ENCODE results near the gene AIRE.

The AIRE gene

DNA sequence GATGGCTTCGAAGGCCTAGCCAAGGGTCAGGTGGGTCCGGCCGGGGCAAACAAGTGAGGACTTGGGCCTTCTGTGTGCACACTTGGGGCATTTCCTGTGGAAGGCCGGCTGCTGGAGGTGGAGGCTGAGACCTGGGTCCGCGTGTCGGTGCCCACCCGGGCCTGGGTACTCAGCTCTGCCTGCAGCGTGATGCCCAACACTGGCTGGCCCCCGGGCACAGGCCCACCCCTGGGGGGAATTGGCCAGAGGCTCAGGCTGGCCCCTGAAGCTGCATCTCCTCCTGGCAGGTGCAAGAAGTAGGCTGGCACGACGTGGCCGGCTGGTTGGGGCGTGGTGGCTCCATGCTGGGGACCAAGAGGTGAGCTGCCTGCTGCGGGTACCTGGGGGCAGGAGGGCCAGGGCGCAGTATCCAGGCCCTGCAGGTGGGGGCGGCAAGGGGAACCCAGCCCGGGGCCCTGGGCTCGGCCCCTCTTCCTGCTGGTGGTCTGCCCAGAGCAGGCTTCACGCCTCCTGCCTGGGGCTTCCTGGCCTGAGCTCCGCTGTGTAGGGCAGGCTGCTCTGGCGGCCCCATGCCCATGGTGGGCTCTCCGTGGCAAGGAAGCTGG, 36.3 kb downstream of the AIRE start:
- H3K9me3 ChIP-seq (ENCODE audit: low read depth, low read length) = no peaks in the 10 kb centered on the region
- no peak overlapping the region for H3K4me3 ChIP-seq
- TF ChIP-seq FOXP2 (optimal IDR thresholded peaks at IDR 0.05; ENCODE audit: control extremely low read depth, extremely low read length, insufficient read depth) (no peak), POLR2AphosphoS5 (IDR thresholded peaks at IDR 0.05; ENCODE audit: borderline replicate concordance, low read depth, low read length) (no peak), EZH2 (IDR thresholded peaks at IDR 0.05) (no peak)
- H3K36me3 ChIP-seq (ENCODE audit: insufficient read depth, low read length) = no peaks in the 10 kb centered on the region; the same call in 1 of the 2 replicates
- no peak overlapping the region for H3K9ac ChIP-seq (ENCODE audit: insufficient read length)
- DNase-seq (ENCODE audit: low read depth, low spot score) = no peak
- H3K27ac ChIP-seq = no peak overlapping the region

DNA sequence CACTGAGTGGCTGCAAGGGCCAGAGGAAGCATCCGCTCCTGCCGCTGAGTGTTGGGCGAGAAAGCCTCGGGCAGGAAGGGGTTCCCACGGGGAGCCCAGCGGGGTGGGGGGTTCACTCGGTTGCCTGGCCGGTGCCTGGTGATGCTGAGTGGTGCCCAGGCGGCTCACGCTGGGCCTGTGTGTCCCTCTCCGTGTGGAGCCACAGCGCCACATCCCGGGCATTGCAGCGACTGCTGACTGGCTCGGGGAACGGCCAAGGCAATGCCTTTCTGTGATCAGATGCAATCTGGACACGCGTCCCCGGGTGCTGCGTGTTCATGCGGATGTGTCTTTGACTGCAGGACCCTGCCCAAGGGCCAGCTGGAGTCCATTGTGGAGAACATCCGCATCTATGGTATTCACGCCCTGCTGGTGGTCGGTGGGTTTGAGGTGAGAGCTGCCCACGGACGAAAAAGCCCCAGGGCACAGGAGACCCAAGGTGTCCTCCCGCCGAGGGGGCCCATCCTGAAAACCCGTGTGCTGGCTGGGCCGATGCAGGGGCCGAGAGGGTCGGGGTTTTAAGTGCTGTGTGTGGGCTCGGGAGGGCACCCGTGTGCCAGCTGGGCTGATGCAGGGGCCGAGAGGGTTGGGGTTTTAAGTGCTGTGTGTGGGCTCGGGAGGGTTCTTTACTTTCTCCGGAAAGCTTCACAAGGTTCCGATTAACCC, 37.1 kb downstream of the AIRE start:
- no peaks in the 10 kb centered on the region for H3K9me3 ChIP-seq (ENCODE audit: low read depth, low read length)
- H3K9ac ChIP-seq (ENCODE audit: insufficient read length) = no peak overlapping the region
- no peak overlapping the region for H3K4me3 ChIP-seq
- H3K36me3 ChIP-seq (ENCODE audit: insufficient read depth, low read length) = no peaks in the 10 kb centered on the region; the same call in 1 of the 2 replicates
- no peak overlapping the region for H3K27ac ChIP-seq
- DNase-seq (ENCODE audit: low read depth, low spot score) = no peak
- TF ChIP-seq EZH2 (IDR thresholded peaks at IDR 0.05) (no peak), POLR2AphosphoS5 (IDR thresholded peaks at IDR 0.05; ENCODE audit: borderline replicate concordance, low read depth, low read length) (no peak), FOXP2 (optimal IDR thresholded peaks at IDR 0.05; ENCODE audit: control extremely low read depth, extremely low read length, insufficient read depth) (no peak)

DNA sequence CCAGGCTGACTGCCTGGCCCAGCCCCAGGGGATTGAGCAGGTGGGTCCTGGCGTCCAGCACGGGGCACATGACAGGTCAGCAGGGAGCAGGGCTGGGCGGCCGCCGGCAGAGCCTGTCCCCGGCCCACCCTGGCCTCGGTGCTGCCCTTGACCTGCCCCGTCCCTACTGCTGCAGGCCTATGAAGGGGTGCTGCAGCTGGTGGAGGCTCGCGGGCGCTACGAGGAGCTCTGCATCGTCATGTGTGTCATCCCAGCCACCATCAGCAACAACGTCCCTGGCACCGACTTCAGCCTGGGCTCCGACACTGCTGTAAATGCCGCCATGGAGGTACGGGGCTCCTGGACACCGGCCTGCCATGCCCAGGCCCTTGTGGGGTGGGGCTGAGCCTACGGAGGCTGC, 37.9 kb downstream of the AIRE start:
- H3K9me3 ChIP-seq (ENCODE audit: low read depth, low read length) = no peaks in the 10 kb centered on the region
- no peak for DNase-seq (ENCODE audit: low read depth, low spot score)
- no peaks in the 10 kb centered on the region; the same call in 1 of the 2 replicates for H3K36me3 ChIP-seq (ENCODE audit: insufficient read depth, low read length)
- no peak overlapping the region for H3K27ac ChIP-seq
- H3K9ac ChIP-seq (ENCODE audit: insufficient read length) = no peak overlapping the region
- TF ChIP-seq POLR2AphosphoS5 (IDR thresholded peaks at IDR 0.05; ENCODE audit: borderline replicate concordance, low read depth, low read length) (no peak), FOXP2 (optimal IDR thresholded peaks at IDR 0.05; ENCODE audit: control extremely low read depth, extremely low read length, insufficient read depth) (no peak), EZH2 (IDR thresholded peaks at IDR 0.05) (no peak)
- no peak overlapping the region for H3K4me3 ChIP-seq

DNA sequence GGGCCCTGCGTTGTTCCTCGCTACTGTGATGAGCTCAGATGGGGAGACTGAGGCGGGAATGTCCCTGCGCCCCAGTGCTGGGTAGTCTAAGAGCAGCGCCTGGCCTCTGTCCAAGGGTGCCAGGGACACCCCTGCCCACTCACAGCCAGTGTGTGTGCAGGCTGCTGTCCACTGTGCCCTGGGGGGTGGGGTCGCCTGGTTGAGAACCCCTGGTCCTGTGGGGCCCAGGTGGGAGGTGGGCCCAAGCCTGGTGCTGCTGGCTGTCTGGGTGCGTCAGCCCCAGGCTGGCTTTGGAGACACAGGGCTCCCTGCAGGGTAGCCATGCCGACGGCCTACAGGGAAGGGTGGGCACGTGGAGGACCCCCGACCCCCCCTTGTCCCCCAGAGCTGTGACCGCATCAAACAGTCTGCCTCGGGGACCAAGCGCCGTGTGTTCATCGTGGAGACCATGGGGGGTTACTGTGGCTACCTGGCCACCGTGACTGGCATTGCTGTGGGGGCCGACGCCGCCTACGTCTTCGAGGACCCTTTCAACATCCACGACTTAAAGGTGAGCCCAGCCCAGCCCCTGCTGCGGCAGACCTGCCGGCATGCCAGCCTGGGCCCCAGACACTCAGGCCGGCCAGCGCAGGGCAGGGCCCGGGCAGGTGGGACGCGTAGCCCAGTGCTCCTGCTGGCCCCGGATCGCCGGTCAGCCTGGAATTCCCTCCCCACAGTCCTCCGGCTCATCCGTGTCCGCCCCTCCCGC, 38.6 kb downstream of the AIRE start:
- Histone ChIP-seq H3K36me3 (ENCODE audit: insufficient read depth, low read length) (no peaks in the 10 kb centered on the region; the same call in 1 of the 2 replicates), H3K9ac (ENCODE audit: insufficient read length) (no peak overlapping the region), H3K9me3 (ENCODE audit: low read depth, low read length) (no peaks in the 10 kb centered on the region), H3K4me3 (no peak overlapping the region), H3K27ac (no peak overlapping the region)
- no peak for DNase-seq (ENCODE audit: low read depth, low spot score)
- no peak for TF ChIP-seq FOXP2 (optimal IDR thresholded peaks at IDR 0.05; ENCODE audit: control extremely low read depth, extremely low read length, insufficient read depth)
- TF ChIP-seq POLR2AphosphoS5 (IDR thresholded peaks at IDR 0.05; ENCODE audit: borderline replicate concordance, low read depth, low read length) = no peak
- no peak for TF ChIP-seq EZH2 (IDR thresholded peaks at IDR 0.05)

DNA sequence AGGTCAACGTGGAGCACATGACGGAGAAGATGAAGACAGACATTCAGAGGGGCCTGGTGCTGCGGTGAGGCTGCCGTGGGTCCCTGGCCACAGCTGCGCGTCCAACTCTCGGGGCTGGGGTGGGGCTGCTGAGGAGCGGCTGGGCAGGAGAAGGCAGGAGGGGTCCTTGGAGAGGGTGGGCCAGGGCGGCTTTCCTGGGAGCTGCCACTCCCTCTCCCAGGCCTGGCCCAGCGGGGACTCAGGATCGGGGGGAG, 39.1 kb downstream of the AIRE start:
- Histone ChIP-seq H3K4me3 (no peak overlapping the region), H3K9me3 (ENCODE audit: low read depth, low read length) (no peaks in the 10 kb centered on the region), H3K9ac (ENCODE audit: insufficient read length) (no peak overlapping the region), H3K36me3 (ENCODE audit: insufficient read depth, low read length) (no peaks in the 10 kb centered on the region; the same call in 1 of the 2 replicates), H3K27ac (no peak overlapping the region)
- DNase-seq (ENCODE audit: low read depth, low spot score) = no peak
- TF ChIP-seq POLR2AphosphoS5 (IDR thresholded peaks at IDR 0.05; ENCODE audit: borderline replicate concordance, low read depth, low read length) = no peak
- TF ChIP-seq EZH2 (IDR thresholded peaks at IDR 0.05) = no peak
- TF ChIP-seq FOXP2 (optimal IDR thresholded peaks at IDR 0.05; ENCODE audit: control extremely low read depth, extremely low read length, insufficient read depth) = no peak

DNA sequence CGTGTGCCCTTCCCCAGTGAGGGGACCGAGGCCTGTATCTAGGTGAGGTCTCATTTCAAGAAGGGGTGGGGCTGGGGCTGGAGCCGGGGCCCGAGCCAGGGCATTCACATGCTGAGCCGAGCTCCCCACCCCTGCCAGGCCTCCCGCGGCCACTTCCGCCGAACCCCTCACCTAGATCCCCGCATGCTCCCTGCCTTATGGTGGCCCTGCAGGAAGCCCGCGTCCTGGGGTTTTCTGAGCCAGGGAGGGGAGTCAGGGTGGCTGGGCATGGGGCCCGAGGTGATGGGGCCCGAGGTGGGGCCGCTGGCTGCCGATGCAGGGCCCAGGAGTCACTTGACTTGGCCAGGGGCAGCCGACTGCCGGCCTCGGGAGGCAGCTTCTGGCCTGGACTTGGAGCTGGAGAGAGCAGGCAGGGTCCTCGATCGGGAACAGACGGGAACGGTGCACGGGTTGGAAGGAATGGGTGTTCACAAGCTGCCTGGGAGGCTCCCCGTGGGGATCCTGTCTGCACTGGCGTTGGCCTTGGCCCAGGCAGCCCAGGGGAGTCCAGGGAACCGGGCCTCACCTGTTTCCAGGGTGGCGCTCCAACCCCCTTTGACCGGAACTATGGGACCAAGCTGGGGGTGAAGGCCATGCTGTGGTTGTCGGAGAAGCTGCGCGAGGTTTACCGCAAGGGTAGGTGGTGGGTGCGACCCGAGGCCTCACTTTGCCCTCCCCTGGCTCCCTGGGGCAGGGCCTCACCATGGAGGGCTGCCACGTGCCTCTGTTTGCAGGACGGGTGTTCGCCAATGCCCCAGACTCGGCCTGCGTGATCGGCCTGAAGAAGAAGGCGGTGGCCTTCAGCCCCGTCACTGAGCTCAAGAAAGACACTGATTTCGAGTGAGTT, 40.0 kb downstream of the AIRE start:
- no peaks in the 10 kb centered on the region; the same call in 1 of the 2 replicates for H3K36me3 ChIP-seq (ENCODE audit: insufficient read depth, low read length)
- H3K4me3 ChIP-seq = no peak overlapping the region
- TF ChIP-seq FOXP2 (optimal IDR thresholded peaks at IDR 0.05; ENCODE audit: control extremely low read depth, extremely low read length, insufficient read depth) = no peak
- no peak for TF ChIP-seq EZH2 (IDR thresholded peaks at IDR 0.05)
- no peak for TF ChIP-seq POLR2AphosphoS5 (IDR thresholded peaks at IDR 0.05; ENCODE audit: borderline replicate concordance, low read depth, low read length)
- H3K27ac ChIP-seq = no peak overlapping the region
- H3K9me3 ChIP-seq (ENCODE audit: low read depth, low read length) = no peaks in the 10 kb centered on the region
- no peak for DNase-seq (ENCODE audit: low read depth, low spot score)
- no peak overlapping the region for H3K9ac ChIP-seq (ENCODE audit: insufficient read length)

DNA sequence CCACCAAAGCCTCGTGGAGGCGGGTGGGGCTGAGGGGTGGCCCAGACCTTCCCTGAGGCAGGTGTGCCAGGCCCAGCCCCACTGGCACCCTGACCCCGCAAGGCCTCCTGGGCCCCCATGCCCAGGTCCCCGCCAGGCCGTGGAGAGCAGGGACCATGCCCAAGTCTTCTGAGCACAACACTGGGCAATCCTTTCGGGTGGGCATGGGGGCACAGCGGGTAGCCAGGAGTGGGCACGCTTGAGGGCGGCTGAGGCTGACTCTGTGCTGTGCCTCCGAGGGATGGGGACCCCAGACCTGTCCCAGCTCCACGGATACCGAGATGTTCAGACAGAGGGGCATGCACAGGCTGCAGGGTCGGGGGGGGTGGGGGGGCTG, 40.6 kb downstream of the AIRE start:
- TF ChIP-seq POLR2AphosphoS5 (IDR thresholded peaks at IDR 0.05; ENCODE audit: borderline replicate concordance, low read depth, low read length) = no peak
- TF ChIP-seq FOXP2 (optimal IDR thresholded peaks at IDR 0.05; ENCODE audit: control extremely low read depth, extremely low read length, insufficient read depth) = no peak
- TF ChIP-seq EZH2 (IDR thresholded peaks at IDR 0.05) = no peak
- H3K4me3 ChIP-seq = no peak overlapping the region
- no peak overlapping the region for H3K27ac ChIP-seq
- H3K36me3 ChIP-seq (ENCODE audit: insufficient read depth, low read length) = no peaks in the 10 kb centered on the region; the same call in 1 of the 2 replicates
- DNase-seq (ENCODE audit: low read depth, low spot score) = no peak
- H3K9me3 ChIP-seq (ENCODE audit: low read depth, low read length) = no peaks in the 10 kb centered on the region
- H3K9ac ChIP-seq (ENCODE audit: insufficient read length) = no peak overlapping the region

Data from SK-N-MC (cell line).